ENCODE results near the gene TEDC2.
"Not testable (repeated sequence)": the region's sequence is repeated elsewhere in the genome, so short reads cannot be mapped to it uniquely, and the experiment has no call there.

Gene TEDC2

DNA sequence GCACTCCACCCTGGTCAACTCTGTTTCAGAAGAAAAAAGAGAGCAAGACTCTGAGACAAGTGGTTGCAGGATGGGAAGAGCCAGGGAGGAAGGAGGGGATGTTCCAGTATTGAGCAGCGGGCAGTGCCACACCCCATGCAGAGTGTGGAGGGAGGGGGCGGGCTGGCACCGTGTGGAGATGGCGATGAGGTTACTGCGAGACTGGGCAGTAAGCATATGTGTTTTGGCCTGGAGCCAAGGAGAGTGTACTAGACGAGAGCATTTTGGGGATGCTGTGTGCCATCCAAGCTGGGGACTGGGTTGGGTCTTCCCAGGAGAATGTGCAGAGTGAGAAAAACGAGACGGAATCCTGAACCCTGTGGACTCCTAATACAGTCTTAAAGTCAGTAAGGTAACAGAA, 18.4 kb downstream of the TEDC2 start:
- no peak for DNase-seq

DNA sequence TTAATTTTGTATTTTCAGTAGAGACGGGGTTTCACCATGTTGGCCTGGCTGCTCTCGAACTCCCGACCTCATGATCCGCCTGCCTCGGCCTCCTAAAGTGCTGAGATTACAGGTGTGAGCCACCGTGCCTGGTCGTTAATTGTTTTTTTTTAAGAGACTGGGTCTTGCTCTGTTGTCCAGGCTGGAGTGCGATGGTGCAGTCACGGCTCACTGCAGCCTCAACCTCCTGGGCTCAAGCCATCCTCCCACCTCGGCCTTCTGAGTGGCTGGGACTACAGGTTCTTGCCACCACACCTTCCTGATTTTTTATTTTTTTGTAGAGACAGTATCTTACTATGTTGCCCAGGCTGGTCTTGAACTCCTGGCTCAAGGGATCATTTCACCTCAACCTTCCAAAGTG, 20.1 kb downstream of the TEDC2 start:
- not testable (repeated sequence) for DNase-seq

DNA sequence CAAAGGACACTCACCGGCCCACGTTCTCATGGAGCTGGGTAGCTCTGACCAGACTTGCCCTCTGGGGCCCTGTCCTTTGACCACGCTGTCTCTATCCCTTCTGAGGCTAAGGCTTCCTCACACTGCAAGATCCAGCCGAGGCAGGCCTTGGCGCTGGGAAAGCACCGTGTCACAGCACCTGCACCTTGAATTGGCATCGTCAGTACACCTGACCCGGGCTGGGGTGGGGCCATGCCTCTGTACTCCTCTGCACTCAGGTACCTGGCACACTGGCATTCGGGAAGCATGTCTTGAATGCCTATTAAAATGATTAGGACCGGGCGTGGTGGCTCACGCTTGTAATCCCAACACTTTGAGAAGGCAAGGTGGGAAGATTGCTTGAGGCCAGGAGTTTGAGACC, 21.0 kb downstream of the TEDC2 start:
- no peak for DNase-seq

DNA sequence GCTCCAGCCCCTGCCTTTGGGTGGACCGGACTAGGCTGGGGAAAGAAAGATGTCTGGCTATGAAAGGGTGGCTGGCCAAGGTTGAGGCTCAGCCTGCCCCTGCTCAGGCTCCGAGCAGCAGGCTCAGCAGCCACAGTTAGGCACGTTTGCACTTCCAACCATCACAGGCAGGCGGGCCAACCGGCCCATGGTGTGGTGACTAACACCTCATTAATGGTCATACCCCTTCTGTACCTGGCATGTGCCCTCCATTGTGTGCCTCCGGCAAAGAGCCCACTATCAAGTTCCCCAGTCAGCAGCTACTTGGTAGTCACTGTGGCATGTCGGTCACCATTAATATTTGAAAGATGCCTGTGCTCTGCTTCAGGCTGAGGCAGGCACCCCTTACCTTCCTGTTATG, 21.8 kb downstream of the TEDC2 start:
- no peak for DNase-seq

DNA sequence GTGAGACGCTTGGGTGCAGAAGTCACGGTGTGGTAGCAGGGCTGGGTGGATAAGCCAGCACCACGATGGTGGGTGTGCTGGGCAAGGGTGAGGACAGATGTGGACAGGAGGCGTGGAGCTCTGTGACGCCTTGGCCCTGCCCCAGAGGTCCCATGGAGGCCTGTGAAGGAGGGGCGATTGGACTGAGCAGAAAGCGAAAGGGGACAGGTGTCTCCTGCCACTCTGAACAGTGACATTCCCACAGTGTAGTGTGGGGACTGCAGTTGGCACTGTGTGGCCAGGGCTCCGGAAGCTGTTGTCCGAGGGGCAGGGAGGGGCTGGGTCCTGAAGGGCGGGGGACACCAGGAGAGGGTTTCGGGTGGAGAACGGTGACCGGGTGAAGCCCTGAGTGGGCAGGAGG, 22.3 kb downstream of the TEDC2 start:
- DNase-seq: no peak

DNA sequence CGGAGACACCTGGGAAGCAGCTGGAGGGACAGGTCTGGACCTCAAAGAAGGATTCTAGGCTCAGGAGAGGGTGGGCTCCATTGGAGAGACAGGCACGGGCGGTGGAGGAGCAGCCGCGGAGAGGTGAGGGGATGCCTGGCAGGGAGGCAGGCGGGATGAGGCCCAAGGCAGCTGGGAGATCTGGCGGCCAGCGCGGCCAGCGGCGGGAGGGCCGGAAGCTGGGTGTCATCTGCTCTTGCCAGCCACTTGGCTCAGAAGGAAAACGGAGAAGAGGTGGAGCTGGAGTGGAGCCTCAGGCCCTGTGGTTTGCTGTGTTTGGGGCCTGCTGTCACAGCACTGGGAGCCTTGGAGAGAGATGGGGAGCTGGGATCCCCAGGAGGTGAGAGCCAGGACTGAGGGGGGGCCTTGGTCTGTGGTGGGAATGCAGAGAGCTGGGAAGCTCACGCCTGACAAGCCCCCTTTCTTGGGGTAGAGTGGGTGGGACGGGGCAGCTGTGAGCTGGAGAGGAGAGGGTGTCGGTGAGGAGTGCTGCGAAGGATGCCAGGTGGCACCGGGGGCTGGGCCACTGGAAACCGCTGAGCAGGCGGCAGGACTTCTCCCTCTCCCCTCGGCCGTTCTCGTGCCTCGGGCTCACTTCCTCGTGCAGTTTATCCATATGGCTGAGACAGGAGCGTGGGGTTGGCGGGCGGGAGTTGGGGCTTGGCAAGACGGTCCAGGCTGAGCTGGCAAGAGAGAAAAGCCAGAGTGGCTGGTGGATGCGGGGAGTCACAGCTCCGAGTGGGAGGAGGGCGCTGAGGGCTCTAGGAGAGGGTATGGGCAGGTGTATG, 23.0 kb downstream of the TEDC2 start:
- no peak for DNase-seq

DNA sequence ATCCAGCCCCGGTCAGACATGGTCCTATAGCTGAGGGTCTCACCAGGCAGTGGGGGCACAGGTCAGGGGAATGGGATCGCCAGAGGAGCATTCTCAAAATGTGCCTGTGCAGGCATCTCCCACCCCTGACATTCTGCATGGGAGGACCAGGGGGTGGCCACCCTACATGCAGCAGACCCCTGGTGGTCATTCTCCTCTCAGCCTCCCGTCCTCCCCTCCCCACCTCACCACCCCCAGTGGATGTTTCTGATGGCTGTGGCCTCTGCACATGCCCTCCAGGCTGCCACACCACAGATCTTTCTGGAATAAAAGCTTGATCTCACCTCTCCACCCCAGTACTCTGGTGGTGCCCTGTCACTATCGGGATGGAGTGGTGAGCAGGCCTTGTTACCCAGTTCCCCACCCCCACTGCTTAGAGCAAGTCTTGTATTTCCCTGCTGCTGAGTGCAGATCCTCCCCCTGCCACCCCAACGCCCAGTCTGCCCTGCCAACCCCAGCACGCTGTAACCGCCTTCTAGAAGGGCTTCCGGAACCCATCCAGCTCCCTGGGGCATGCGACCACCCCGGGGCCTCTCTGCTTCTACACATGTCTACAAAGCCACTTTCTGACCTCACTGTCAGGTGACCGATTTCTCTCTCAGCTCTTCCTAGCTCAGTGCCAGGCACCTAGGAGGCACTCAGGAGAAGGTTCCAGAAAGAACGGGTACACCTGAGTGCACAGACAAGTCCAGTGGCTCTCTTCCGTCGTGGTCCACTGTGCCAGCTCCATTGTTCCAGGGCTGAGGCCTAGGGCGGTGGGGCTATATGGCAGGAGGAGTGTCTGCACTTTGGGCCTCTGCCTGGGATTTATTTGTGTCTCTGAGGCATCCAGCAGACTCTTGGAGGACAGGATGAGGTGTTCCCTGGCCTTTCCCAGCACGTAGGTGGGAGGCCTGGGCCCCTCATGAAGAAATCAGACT, 24.3 kb downstream of the TEDC2 start:
- DNase-seq: no peak

DNA sequence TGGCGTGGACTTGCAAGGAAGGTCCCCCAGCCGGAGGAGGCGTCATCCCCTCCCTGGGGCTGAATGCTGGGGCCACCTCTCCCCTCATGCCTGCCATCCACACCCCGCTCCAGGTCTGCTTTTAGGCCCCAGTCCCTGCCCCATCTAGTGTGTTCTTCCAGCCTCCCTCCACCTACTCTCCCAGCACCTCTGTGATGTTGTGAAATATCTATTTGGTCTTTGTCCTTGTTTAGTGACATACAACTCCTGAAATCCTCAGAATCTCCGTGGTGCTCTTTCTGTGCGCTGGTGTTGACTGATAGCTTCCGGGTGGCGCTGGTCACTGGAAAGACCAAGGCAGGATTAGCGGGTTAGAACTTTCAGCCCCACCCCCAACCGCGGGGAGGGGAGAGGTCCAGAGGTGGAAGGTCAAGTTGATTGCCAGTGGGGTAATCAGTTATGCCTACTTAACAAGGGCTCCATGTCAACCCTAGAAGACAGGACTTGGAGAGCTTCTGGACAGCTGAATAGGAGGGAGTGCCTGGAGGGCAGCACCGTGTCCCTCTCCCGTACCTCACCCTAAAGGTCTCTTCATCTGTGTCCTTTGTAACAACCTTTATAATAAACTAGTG, 25.1 kb downstream of the TEDC2 start:
- DNase-seq: no peak

DNA sequence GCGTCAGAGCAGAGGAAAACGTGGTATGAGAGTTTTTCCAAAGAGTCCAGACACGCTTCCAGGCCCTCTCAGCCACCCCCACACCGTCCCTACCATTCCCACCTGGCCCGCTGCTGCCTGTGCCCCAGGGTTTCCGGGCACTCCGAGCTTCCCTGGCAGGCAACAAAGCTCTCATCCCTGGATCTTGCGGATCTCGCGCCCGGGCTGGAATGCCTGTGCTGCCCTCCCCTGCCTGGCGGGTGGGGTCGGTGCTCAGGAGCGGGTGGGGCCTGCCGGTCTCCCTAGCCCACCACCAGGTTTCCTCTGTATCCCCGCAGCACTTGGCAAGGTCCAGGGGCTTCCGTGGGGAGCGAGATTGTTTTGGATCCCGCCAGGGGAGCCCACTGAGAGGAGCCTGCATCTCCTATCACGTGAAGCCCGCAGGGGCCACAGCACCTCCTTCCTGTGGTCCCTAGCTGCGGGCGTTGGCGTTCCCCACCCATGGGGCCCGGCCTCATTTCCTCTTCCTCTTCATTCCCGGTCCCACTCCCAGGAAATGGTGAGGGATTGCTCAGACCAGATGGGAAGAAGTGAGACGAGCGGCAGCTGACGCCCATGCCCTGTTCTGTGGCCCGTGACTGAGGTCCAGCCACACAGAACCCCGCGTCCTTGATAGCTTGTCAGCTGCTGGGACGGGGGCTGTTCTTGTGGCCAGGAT, 26.1 kb downstream of the TEDC2 start:
- no peak for DNase-seq

DNA sequence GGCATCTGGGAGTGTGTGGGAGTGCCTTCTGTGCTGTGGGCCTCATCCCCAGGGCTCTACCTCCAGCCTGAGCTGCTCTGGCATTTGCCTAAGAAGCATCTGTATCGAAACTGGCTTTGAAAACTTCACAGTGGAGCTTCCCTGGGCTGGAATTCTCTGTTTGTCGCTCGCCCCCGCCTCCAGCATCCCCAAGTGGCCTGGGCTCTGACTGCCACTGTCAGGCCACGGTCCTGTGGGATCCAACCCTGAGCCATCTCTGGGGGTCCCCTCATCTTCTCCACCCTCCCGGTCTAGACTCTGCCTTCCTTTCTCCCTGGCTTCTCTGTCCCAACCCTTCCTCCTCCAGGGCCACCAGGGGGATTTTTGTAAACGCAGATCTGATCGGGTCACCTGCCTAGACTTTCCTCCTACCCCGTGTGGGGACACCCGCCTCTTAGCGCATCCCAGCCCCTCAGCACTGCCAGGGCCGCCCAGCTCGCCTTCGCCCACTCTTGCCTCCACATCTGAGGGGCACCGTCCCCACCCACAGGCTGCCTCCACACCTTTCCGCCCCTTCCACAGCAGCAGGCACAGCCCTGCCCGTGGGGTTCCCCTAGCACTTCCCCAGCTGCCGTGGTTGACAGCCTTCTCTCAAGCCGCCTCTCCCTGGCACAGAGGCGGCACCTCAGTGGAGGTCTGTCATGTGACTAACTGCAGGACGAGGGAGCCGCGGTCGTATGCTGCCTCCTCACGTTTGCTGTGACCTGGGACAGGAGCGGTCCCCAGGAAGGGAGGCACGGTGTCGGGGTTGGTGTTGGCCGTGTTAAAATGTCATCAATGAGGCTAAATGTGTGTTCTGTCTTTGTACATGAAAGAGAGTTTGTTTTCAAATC, 27.0 kb downstream of the TEDC2 start:
- DNase-seq: peak; percentile 74

DNA sequence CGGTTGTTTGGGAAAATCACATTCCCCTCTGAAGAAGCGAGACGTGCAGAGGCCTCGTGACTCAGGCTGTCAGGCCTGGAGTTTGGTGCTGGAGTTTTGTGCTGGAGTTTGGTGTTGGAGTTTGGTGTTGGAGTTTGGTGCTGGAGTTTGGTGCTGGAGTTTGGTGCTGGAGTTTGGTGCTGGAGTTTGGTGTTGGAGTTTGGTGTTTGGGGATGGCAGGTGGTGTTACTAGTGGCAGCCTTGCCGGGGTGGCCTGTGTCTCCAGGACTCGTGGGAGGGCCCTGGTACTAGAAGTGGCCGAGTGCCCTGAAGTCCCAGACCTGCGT, 27.6 kb downstream of the TEDC2 start:
- no peak for DNase-seq

DNA sequence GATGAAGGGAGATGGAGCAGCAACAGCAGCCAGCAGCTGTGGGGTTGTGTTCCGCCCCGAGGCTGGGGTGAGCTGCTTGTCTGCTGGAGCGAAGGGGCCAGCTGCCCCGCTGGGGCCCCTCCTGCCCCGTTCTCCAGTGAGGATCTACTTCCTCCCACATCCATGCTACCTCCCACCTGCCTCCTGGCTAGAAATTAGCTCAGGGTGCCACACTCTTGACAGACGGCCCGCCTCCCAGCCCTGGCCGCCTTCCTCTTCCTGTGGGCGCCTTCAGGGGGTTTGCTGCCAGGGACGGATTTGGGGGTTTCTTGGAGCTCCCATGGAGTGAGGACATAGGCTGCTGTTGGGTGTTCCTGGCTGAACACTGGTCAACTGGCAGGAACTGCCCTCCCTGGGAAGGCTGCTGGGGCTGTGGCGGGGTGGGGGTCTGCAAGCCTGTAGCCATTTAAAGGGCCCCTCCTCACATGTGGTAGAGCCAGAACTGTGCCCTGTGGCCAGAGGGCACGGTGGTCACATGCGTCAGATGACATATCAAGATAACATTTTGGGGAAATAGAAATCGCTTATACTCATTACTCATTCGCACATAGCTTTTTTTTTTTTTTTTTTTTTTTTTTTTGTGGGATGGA, 28.1 kb downstream of the TEDC2 start:
- DNase-seq: no peak

DNA sequence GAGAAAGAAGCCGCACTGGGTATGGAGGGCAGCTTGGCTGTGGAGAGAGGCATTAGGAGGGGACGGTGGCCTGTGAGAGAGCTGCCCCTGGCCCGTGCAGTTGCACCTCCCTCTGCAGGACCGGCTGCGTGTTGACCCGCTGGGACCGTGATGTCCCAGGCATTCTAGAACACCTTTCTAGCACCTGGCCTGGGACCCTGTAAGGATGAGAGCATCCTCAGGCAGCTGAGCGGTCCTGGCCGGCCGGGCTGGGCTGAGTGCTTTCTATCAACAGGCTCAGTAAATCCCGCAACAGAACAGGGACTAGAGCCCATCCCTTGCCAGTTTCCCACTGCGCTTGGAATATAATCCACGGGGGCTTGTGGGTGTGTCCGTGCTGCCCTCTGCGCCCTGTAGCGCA, 29.7 kb downstream of the TEDC2 start:
- no peak for DNase-seq

DNA sequence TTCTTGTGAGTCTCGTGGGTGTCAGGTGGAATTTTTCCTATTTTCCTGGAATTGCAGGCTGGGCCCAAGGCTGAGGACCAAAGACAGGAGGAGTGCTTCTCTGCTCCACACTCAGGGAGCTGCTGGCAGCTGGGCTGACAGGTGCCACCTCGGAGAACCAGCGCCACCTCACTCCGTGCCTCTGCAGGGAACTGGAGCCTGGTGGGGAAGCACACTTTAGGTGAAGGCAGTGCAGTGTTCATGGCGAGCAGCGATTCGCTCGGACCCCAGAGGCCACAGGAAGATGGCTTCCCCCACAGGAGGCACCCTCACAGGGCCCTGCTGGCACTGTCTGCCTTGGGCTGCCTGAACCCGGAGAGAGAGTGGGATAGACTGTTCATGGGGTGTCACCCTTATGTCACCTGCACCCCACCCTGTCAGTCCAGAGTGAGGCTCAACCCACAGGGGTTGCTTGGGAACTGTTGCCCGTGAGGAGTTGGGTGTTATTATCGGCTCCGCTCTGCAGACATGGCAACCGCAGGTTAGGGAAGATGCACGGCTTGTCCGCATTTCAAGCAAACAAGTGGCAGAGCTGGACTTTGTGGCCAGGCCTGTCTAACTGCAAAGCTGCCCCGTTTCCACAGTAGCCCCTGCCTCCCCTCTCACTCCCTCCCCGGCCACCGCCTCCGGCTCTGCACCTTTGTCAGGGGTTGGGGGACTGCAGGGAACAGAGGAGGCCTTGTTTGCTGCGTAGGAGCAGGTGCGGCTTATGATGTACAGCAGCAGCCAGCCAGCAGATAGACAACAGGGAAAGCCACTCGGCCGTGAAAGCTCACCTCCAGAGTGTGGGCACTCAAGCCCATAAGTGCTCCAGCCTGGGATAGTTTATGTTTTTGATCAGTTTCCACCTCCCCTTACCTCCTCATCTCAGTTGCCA, 30.5 kb downstream of the TEDC2 start:
- no peak for DNase-seq

DNA sequence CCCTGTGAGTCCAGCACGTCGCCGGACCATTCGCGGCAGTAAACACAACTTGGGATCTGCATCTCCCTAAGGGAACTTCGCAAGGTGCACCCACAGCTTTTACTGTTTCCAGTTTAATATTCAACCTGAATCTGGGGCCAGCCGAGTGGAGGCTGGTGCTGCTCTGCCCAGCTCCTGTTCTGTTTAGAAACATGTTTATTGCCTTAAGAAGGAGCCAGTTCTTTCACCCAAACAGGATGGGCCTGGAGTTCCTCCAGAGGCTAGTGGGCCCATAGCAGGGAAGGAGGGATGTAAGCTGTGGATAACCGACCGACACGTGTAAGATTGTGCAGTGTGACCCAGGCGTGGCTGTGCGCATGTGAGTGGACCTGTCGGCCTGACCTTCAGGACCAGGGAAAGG, 32.4 kb downstream of the TEDC2 start:
- no peak for DNase-seq

DNA sequence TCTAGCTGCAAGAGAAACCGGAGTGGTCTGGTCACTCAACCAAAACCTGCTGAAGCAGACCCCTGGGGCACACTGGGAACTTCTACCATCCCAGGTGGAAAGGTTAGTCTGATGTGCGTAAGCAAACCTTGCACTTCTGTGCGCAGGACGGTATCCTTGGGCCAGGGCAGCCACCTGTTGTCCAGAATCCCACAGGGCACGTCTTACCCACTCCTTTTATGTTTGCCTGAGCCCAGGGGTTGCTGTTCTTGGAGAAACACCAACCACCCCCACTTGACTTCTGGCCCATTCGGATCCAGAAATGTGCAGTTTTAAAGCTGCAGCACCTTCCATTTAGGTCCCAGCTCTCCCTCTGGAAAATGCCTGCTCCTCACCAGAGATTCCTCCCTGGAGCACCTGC, 33.7 kb downstream of the TEDC2 start:
- no peak for DNase-seq

DNA sequence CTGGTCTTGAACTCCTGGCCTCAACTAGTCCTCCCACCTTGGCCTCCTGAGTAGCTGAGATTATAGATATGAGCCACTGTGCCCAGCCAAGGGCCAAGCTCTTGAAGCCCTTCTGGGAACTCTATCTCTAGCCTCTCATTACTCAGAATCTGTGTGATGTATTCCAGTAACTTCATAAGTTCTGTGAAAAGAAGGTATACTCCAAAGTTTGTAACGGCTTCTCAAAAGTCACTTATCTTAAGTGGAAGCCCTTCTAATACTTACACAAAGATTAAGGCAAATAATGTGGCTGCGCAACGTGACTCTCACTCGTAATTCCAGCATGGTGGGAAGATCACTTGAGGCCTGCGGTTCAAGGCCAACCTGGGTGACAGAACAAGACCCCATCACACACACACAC, 34.7 kb downstream of the TEDC2 start:
- DNase-seq: no peak

DNA sequence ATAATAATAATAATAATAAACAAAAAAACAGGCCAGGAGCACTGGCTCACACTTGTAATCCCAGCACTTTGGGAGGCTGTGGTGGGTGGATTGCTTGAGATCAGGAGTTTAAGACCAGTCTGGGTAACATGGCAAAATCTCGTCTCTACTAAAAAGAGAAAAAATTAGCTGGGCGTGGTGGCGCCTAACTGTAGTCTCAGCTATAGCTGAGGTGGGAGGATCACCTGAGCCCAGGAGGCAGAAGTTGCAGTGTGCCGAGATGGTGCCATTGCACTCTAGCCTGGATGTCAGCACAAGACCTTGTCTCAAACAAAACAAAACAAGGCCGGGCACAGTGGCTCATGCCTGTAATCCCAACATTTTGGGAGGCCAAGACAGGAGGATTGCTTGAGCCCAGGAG, 35.1 kb downstream of the TEDC2 start:
- DNase-seq: no peak

DNA sequence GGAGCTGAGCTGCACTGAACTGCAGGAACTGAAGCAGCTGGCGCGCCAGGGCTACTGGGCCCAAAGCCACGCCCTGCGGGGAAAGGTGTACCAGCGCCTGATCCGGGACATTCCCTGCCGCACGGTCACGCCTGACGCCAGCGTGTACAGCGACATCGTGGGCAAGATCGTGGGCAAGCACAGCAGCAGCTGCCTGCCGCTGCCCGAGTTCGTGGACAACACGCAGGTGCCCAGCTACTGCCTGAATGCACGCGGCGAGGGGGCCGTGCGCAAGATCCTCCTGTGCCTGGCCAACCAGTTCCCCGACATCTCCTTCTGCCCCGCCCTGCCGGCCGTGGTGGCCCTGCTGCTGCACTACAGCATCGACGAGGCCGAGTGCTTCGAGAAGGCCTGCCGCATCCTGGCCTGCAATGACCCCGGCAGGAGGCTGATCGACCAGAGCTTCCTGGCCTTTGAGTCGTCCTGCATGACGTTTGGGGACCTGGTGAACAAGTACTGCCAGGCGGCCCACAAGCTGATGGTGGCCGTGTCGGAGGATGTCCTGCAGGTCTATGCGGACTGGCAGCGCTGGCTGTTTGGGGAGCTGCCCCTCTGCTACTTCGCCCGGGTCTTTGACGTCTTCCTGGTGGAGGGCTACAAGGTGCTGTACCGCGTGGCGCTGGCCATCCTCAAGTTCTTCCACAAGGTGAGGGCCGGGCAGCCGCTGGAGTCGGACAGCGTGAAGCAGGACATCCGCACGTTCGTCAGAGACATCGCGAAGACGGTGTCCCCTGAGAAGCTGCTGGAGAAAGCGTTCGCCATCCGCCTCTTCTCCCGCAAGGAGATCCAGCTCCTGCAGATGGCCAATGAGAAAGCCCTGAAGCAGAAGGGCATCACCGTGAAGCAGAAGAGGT, 36.6 kb downstream of the TEDC2 start:
- no peak for DNase-seq

All from stimulated activated CD4-positive, alpha-beta T cell treated with anti-CD3 and anti-CD28 coated beads, Interleukin-4, amount 100 ng/mL, for 1 hour (primary cell).